Progenitor cell of endocrine pancreas (in vitro differentiated cells): ENCODE results near the gene NPVF. TPM values are rescaled to one million over a fixed set of nuclear protein-coding genes. Genes with fewer than 3 reads are reported as not detected.

Source experiments
- DNase-seq: peaks from one replicate; pipeline ENCODE4 v3.0.0; 2021; ENCODE audit warnings: low spot score; ENCODE audit not compliant: unreplicated experiment
- H3K27ac Mint-ChIP-seq: 2 replicates; pipeline ENCODE4 v1.8.0; 2021; ENCODE audit warnings: mild to moderate bottlenecking, moderate library complexity, mixed read lengths
- H3K27me3 Mint-ChIP-seq: 2 replicates; pipeline ENCODE4 v1.8.0; 2021; ENCODE audit warnings: mixed read lengths
- H3K36me3 Mint-ChIP-seq: 2 replicates; pipeline ENCODE4 v1.8.0; 2022; ENCODE audit warnings: mixed read lengths; ENCODE audit not compliant: insufficient read depth
- H3K4me1 Mint-ChIP-seq: 2 replicates; pipeline ENCODE4 v1.8.0; 2021; ENCODE audit warnings: low read depth, mixed read lengths
- H3K4me3 Mint-ChIP-seq: 2 replicates; pipeline ENCODE4 v1.8.0; 2021; ENCODE audit warnings: low read depth, mild to moderate bottlenecking, moderate library complexity, mixed read lengths
- H3K9me3 Mint-ChIP-seq: 2 replicates; pipeline ENCODE4 v1.8.0; 2021; ENCODE audit warnings: low read depth, mixed read lengths
- total RNA-seq: library from RNA; stranded (reverse); gene quantifications from 2 replicates; pipeline ENCODE4 v1.2.1, GENCODE V29; 2021
- TF ChIP-seq, protein P1 (sequence below): fragments of 200-600 bp; sonication (generic); IDR thresholded peaks from one replicate; pipeline ENCODE4 v1.5.0; 2021; ENCODE audit warnings: antibody characterized with exemption, mild to moderate bottlenecking; ENCODE audit not compliant: unreplicated experiment

Gene NPVF
- total RNA-seq, 1 donor from 2014 or later, result not detected

GRCh38 chr7:25206765-25207164, 21.5 kb downstream of the NPVF start:
- H3K27ac Mint-ChIP-seq, result no peak overlapping the region
- peaks cover 7% of the 10 kb centered on the region for H3K9me3 Mint-ChIP-seq
- TF ChIP-seq, protein P1, sequence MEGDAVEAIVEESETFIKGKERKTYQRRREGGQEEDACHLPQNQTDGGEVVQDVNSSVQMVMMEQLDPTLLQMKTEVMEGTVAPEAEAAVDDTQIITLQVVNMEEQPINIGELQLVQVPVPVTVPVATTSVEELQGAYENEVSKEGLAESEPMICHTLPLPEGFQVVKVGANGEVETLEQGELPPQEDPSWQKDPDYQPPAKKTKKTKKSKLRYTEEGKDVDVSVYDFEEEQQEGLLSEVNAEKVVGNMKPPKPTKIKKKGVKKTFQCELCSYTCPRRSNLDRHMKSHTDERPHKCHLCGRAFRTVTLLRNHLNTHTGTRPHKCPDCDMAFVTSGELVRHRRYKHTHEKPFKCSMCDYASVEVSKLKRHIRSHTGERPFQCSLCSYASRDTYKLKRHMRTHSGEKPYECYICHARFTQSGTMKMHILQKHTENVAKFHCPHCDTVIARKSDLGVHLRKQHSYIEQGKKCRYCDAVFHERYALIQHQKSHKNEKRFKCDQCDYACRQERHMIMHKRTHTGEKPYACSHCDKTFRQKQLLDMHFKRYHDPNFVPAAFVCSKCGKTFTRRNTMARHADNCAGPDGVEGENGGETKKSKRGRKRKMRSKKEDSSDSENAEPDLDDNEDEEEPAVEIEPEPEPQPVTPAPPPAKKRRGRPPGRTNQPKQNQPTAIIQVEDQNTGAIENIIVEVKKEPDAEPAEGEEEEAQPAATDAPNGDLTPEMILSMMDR, result no peak
- DNase-seq, result no peak
- no peaks in the 10 kb centered on the region for H3K36me3 Mint-ChIP-seq
- no peaks in the 10 kb centered on the region for H3K27me3 Mint-ChIP-seq
- H3K4me1 Mint-ChIP-seq, result peaks cover 8% of the 10 kb centered on the region
- H3K4me3 Mint-ChIP-seq, result no peak overlapping the region

- H3K9me3 Mint-ChIP-seq, result peaks cover 15% of the 10 kb centered on the region
- H3K36me3 Mint-ChIP-seq, result peaks cover 6% of the 10 kb centered on the region
- H3K4me1 Mint-ChIP-seq, result peaks cover 7% of the 10 kb centered on the region
- TF ChIP-seq, protein P1, result no peak
- peak overlapping the region; percentile 39 for H3K27ac Mint-ChIP-seq
- peak overlapping the region; percentile 16 for H3K4me3 Mint-ChIP-seq
- no peaks in the 10 kb centered on the region for H3K27me3 Mint-ChIP-seq
- no peak for DNase-seq
Observed at GRCh38 chr7:25196132-25196896, 32.0 kb downstream of the NPVF start.

GRCh38 chr7:25194036-25194435, 34.2 kb downstream of the NPVF start:
- H3K4me1 Mint-ChIP-seq, result peaks cover 9% of the 10 kb centered on the region
- H3K36me3 Mint-ChIP-seq, result peaks cover 6% of the 10 kb centered on the region
- no peak for DNase-seq
- TF ChIP-seq, protein P1, result no peak
- peaks cover 15% of the 10 kb centered on the region for H3K9me3 Mint-ChIP-seq
- no peaks in the 10 kb centered on the region for H3K27me3 Mint-ChIP-seq
- no peak overlapping the region for H3K4me3 Mint-ChIP-seq
- peak overlapping the region; percentile 45 for H3K27ac Mint-ChIP-seq

- DNase-seq, result no peak
- Mint-ChIP-seq H3K4me3 (no peak overlapping the region), H3K27ac (no peak overlapping the region), H3K9me3 (peaks cover 15% of the 10 kb centered on the region), H3K36me3 (peaks cover 6% of the 10 kb centered on the region), H3K4me1 (peaks cover 9% of the 10 kb centered on the region), H3K27me3 (no peaks in the 10 kb centered on the region)
- TF ChIP-seq, protein P1, result no peak
Observed at GRCh38 chr7:25192043-25192442, 36.2 kb downstream of the NPVF start.

GRCh38 chr7:25189197-25189596, 39.1 kb downstream of the NPVF start:
- Mint-ChIP-seq H3K36me3 (peaks cover 2% of the 10 kb centered on the region), H3K9me3 (peaks cover 4% of the 10 kb centered on the region), H3K4me1 (peaks cover 4% of the 10 kb centered on the region), H3K27me3 (no peaks in the 10 kb centered on the region), H3K27ac (no peak overlapping the region), H3K4me3 (no peak overlapping the region)
- DNase-seq, result no peak
- TF ChIP-seq, protein P1, result no peak
